ENCODE data around the gene NEK10. TPM values are rescaled to one million over a fixed set of nuclear protein-coding genes. Genes with fewer than 3 reads are reported as not detected.

Gene NEK10
- total RNA-seq, 1 experiment from 2014 or later, result 0.66 TPM

DNA sequence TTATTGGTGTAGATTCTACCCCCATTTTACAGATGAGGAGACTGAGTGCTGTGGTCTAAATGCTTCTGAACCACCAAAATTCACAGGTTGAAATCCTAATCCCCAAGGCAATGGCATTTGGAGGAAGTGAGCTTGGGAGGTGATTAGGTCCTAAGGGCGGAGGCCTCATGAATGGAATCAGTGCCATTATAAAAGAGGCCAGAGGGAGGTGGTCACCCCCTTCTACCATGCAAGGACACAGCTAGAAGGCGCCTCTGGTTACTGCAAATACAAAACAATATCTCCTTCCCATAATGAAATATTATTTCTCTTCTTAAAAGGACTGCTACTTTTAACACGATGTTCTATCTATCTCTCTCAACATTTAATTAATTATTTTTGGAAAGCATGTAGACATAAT is 223.5 kb downstream of the NEK10 start:
- no CpG with 5 or more reads among the region's 3 CpGs for WGBS (ENCODE audit: extremely low coverage, insufficient read length, low lambda C conversion rate)

More for the DNA sequence above, 223.5 kb downstream of the NEK10 start:
- H3K79me2 ChIP-seq (ENCODE audit: insufficient read depth, low read length), result no peaks in the 10 kb centered on the region
- no peak overlapping the region for H4K5ac ChIP-seq (ENCODE audit: insufficient read length, low read depth, low read length)
- DNase-seq, result no peak
- H2AK5ac ChIP-seq (ENCODE audit: insufficient read length, low read length), result no peak overlapping the region
- H3T11ph ChIP-seq (ENCODE audit: low read length), result no peak overlapping the region
- H4K91ac ChIP-seq (ENCODE audit: insufficient read length, low read depth, low read length), result no peak overlapping the region
- no peak overlapping the region for H2BK20ac ChIP-seq (ENCODE audit: low read depth, low read length, poor library complexity, severe bottlenecking)
- H3K56ac ChIP-seq (ENCODE audit: insufficient read length, low read depth, low read length), result no peak overlapping the region
- no peak overlapping the region for H3K14ac ChIP-seq (ENCODE audit: insufficient read depth, low read length)
- H3K23ac ChIP-seq (ENCODE audit: insufficient read length, low read depth, low read length), result no peak overlapping the region
- peaks cover 5% of the 10 kb centered on the region for H3K9me3 ChIP-seq (ENCODE audit: control insufficient read depth, low read depth, low read length)
- H3K4me1 ChIP-seq (ENCODE audit: insufficient read depth, low read length), result no peaks in the 10 kb centered on the region
- no peak overlapping the region for H2BK12ac ChIP-seq (ENCODE audit: insufficient read length, low read depth, low read length)
- H3K27ac Mint-ChIP-seq, result no peak overlapping the region
- H3K18ac ChIP-seq (ENCODE audit: insufficient read length, low read depth, low read length), result no peak overlapping the region
- no peaks in the 10 kb centered on the region for H4K20me1 ChIP-seq (ENCODE audit: control insufficient read depth, insufficient read depth, insufficient read length)
- no peaks in the 10 kb centered on the region for H3K79me1 ChIP-seq (ENCODE audit: insufficient read depth, low read depth, low read length, poor library complexity, severe bottlenecking)
- peaks cover 10 to 12% of the 10 kb centered on the region in 2 experiments; a peak in 4 of 5 replicates for H3K9me3 Mint-ChIP-seq
- no peak overlapping the region for H3K27ac ChIP-seq (ENCODE audit: insufficient read length, low read depth, low read length)
- no peak overlapping the region for H3K4me2 ChIP-seq (ENCODE audit: insufficient read depth, insufficient read length, low read length)
- no peak overlapping the region for H3K9ac ChIP-seq (ENCODE audit: extremely low read depth, insufficient read length, low read length)
- H3K23me2 ChIP-seq (ENCODE audit: insufficient read length, low read depth, low read length, poor library complexity, severe bottlenecking), result no peaks in the 10 kb centered on the region
- no peaks in the 10 kb centered on the region for H3K27me3 Mint-ChIP-seq (ENCODE audit: low read depth)
- no peak overlapping the region for H3K4ac ChIP-seq (ENCODE audit: low read depth, low read length)
- H4K8ac ChIP-seq (replicated peaks; ENCODE audit: insufficient read length, low read depth, low read length), result no peak overlapping the region
- H2BK120ac ChIP-seq (ENCODE audit: low read depth, low read length, poor library complexity, severe bottlenecking), result no peak overlapping the region
- H2BK5ac ChIP-seq (ENCODE audit: insufficient read length, low read length), result no peak overlapping the region
- H3K4me1 Mint-ChIP-seq, result no peaks in the 10 kb centered on the region
- H2BK15ac ChIP-seq (ENCODE audit: low read depth, low read length), result no peak overlapping the region
- H3K27me3 ChIP-seq (ENCODE audit: insufficient read depth, low read length), result no peaks in the 10 kb centered on the region
- peaks cover 0 to 12% (median 2%) of the 10 kb centered on the region in 3 experiments; a peak in 4 of 7 replicates for H3K36me3 Mint-ChIP-seq (ENCODE audit: insufficient read depth in 1 of 3, low read depth in 3 of 3)
- TF ChIP-seq, protein P1, sequence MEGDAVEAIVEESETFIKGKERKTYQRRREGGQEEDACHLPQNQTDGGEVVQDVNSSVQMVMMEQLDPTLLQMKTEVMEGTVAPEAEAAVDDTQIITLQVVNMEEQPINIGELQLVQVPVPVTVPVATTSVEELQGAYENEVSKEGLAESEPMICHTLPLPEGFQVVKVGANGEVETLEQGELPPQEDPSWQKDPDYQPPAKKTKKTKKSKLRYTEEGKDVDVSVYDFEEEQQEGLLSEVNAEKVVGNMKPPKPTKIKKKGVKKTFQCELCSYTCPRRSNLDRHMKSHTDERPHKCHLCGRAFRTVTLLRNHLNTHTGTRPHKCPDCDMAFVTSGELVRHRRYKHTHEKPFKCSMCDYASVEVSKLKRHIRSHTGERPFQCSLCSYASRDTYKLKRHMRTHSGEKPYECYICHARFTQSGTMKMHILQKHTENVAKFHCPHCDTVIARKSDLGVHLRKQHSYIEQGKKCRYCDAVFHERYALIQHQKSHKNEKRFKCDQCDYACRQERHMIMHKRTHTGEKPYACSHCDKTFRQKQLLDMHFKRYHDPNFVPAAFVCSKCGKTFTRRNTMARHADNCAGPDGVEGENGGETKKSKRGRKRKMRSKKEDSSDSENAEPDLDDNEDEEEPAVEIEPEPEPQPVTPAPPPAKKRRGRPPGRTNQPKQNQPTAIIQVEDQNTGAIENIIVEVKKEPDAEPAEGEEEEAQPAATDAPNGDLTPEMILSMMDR (conservative IDR thresholded peaks at IDR 0.05), result no peak; the same call in 2 of the 3 replicates
- no peak overlapping the region for H3K4me3 Mint-ChIP-seq
- H2AFZ ChIP-seq (ENCODE audit: low read length), result no peak overlapping the region

Data from H9 (cell line).